HepG2 (cell line): Measurements from ENCODE around the gene ANP32B. TPM values are rescaled to one million over a fixed set of nuclear protein-coding genes. Genes with fewer than 3 reads are reported as not detected.

ENCODE experiments used
- ATAC-seq: fragments of 200-7000 bp; cut with Tn5 transposase; 3 replicates; pipeline ENCODE4 v1.9.1; 2020; ENCODE audit warnings: mild to moderate bottlenecking, moderate library complexity
- BruUV-seq: library from RNA; stranded (reverse); fragments of 400-500 nt; replicated peaks from 2 replicates; lab custom pipeline; 2021; lab: Mats Ljungman, UMichigan
- CTCF ChIA-PET: fragments of 300-600 bp; formaldehyde crosslinking; extraction: SDS; loops from one replicate; lab custom pipeline; 2021; ENCODE audit warnings: low total read pairs, inconsistent platforms, low intra/inter-chr PET ratio; lab: Yijun Ruan, JAX
- POLR2A ChIA-PET: fragments of 350-600 bp; sonication (Branson Sonifier 250); formaldehyde crosslinking; loops from one replicate; lab custom pipeline; 2020; ENCODE audit warnings: antibody characterized with exemption, inconsistent platforms; lab: Yijun Ruan, JAX
- DNase-seq: peaks from one replicate; pipeline ENCODE4 v3.0.0-alpha.2; 2015; ENCODE audit warnings: low spot score
- FAIRE-seq: peaks from 3 replicates; lab custom pipeline; 2011; peaks lifted over from hg19 to GRCh38; lab: Jason Lieb, UNC
- H2AFZ ChIP-seq: one replicate; pipeline ENCODE4 v1.6.1; 2011; ENCODE audit warnings: low read length, inconsistent platforms
- H3K27ac ChIP-seq: fragments of 300-600 bp; 3 replicates; pipeline ENCODE4 v1.8.0; 2011; ENCODE audit warnings: mixed run types, mild to moderate bottlenecking, mixed read lengths, low read length, inconsistent platforms; ENCODE audit not compliant: insufficient read depth; ENCODE audit errors: extremely low read length
- H3K27me3 ChIP-seq, 2 experiments: fragments of 200-600 bp in 1 of 2; 2 replicates in 1 of 2; 3 replicates in 1 of 2; pipeline versions ENCODE4 v1.6.0 to v1.8.0; 2011; ENCODE audit warnings: low read length in 2 of 2, mild to moderate bottlenecking in 2 of 2, moderate library complexity in 2 of 2, inconsistent platforms in 1 of 2; ENCODE audit not compliant: insufficient read depth in 2 of 2, control insufficient read depth in 1 of 2
- H3K36me3 ChIP-seq, 2 experiments: fragments of 200-600 bp in 1 of 2; replicated peaks in 1 of 2; 2 replicates in 1 of 2; 3 replicates in 1 of 2; pipeline versions ENCODE4 v1.5.1 to v1.8.0; 2011; ENCODE audit warnings: low read length in 2 of 2, inconsistent platforms in 1 of 2; ENCODE audit not compliant: insufficient read depth in 2 of 2, control insufficient read depth in 1 of 2
- H3K4me1 ChIP-seq: 2 replicates; pipeline ENCODE4 v1.5.1; 2012; ENCODE audit warnings: low read length, inconsistent platforms; ENCODE audit not compliant: insufficient read depth
- H3K4me2 ChIP-seq: 2 replicates; pipeline ENCODE4 v1.6.0; 2011; ENCODE audit warnings: low read depth, low read length, inconsistent platforms
- H3K4me3 ChIP-seq, 3 experiments: fragments of 200-600 bp in 1 of 3; sonication (generic), shearing (Covaris generic) in 1 of 3; replicated peaks in 1 of 3; 2 replicates each; pipeline ENCODE4 v1.5.1; 2011 to 2016; ENCODE audit warnings: low read length in 3 of 3, inconsistent platforms in 2 of 3, low read depth in 2 of 3, mild to moderate bottlenecking in 2 of 3, control low read depth in 1 of 3, mixed read lengths in 1 of 3; ENCODE audit not compliant: insufficient read depth in 1 of 3
- H3K79me2 ChIP-seq: one replicate; pipeline ENCODE4 v1.6.1; 2011; ENCODE audit warnings: low read length, inconsistent platforms; ENCODE audit not compliant: insufficient read depth
- H3K9ac ChIP-seq: 2 replicates; pipeline ENCODE4 v1.6.0; 2011; ENCODE audit warnings: mild to moderate bottlenecking, low read depth, low read length, inconsistent platforms; ENCODE audit not compliant: insufficient read depth
- H3K9me3 ChIP-seq: 2 replicates; pipeline ENCODE4 v1.5.1; 2012; ENCODE audit warnings: mild to moderate bottlenecking, low read length
- H4K20me1 ChIP-seq: 2 replicates; pipeline ENCODE4 v1.6.0; 2011; ENCODE audit warnings: inconsistent platforms, mild to moderate bottlenecking, low read length, moderate library complexity; ENCODE audit not compliant: insufficient read depth
- ARNT2 ChIP-seq: sonication (generic); formaldehyde crosslinking; IDR thresholded peaks from 2 replicates; pipeline ENCODE4 v1.8.0; 2022; ENCODE audit warnings: mild to moderate bottlenecking, low read depth, missing genetic modification reagents, moderate library complexity
- CCDC6 ChIP-seq: sonication (generic); formaldehyde crosslinking; IDR thresholded peaks from 2 replicates; pipeline ENCODE4 v1.8.1; 2022; ENCODE audit warnings: mild to moderate bottlenecking, missing genetic modification reagents, moderate library complexity
- MEIS1 ChIP-seq: sonication (generic); formaldehyde crosslinking; IDR thresholded peaks from 2 replicates; pipeline ENCODE4 v1.9.0; 2021; ENCODE audit warnings: mild to moderate bottlenecking, missing genetic modification reagents, moderate library complexity, borderline replicate concordance
- MXD3 ChIP-seq: IDR thresholded peaks from 2 replicates; pipeline ENCODE4 v1.6.1; 2016; ENCODE audit warnings: mild to moderate bottlenecking, missing biosample characterization, missing genetic modification reagents
- NR0B2 ChIP-seq: sonication (generic); formaldehyde crosslinking; IDR thresholded peaks from 2 replicates; pipeline ENCODE4 v1.4.0; 2020; ENCODE audit warnings: mild to moderate bottlenecking, missing genetic modification reagents
- NR1H2 ChIP-seq: sonication (generic); formaldehyde crosslinking; IDR thresholded peaks from 2 replicates; pipeline ENCODE4 v1.8.1; 2022; ENCODE audit warnings: low read depth, missing genetic modification reagents, borderline replicate concordance
- SP2 ChIP-seq: sonication (generic); formaldehyde crosslinking; IDR thresholded peaks from 2 replicates; pipeline ENCODE4 v1.5.1; 2020; ENCODE audit warnings: mild to moderate bottlenecking, missing genetic modification reagents
- TFDP1 ChIP-seq: IDR thresholded peaks from 2 replicates; pipeline ENCODE4 v1.6.1; 2016; ENCODE audit warnings: missing compliant biosample characterization, missing genetic modification reagents, borderline replicate concordance
- USF2 ChIP-seq, 2 experiments: sonication (generic) in 1 of 2; formaldehyde crosslinking in 1 of 2; IDR thresholded peaks; 2 replicates each; pipeline versions ENCODE4 v1.5.1 to v1.6.1; 2011 to 2020; ENCODE audit warnings: borderline replicate concordance in 1 of 2, low read depth in 1 of 2, low read length in 1 of 2, mild to moderate bottlenecking in 1 of 2, missing genetic modification reagents in 1 of 2, moderate library complexity in 1 of 2
- ZFAT ChIP-seq: sonication (generic); formaldehyde crosslinking; conservative IDR thresholded peaks from 2 replicates; pipeline ENCODE4 v1.8.1; 2023; ENCODE audit warnings: missing genetic modification reagents, inconsistent platforms
- ZNF430 ChIP-seq: sonication (generic); formaldehyde crosslinking; IDR thresholded peaks from 2 replicates; pipeline ENCODE4 v1.9.0; 2021; ENCODE audit warnings: mild to moderate bottlenecking, missing genetic modification reagents
- ZNF510 ChIP-seq: sonication (generic); formaldehyde crosslinking; IDR thresholded peaks from 2 replicates; pipeline ENCODE4 v1.4.0; 2020; ENCODE audit warnings: low read depth, mild to moderate bottlenecking, missing genetic modification reagents
- ZNF766 ChIP-seq: sonication (generic); formaldehyde crosslinking; IDR thresholded peaks from 2 replicates; pipeline ENCODE4 v1.5.0; 2020; ENCODE audit warnings: missing genetic modification reagents, borderline replicate concordance
- WGBS: methylation state at CpG from one replicate; pipeline ENCODE4 v1.1.6; 2017; ENCODE audit warnings: low lambda C conversion rate; 5-methylcytosine and 5-hydroxymethylcytosine counted together
- in situ Hi-C: cut with HindIII; loops from 2 replicates; pipeline ENCODE4 v1.10.0; 2017; ENCODE audit warnings: low pct_unique_long_range_greater_than_20kb; ENCODE audit not compliant: extremely low pct_ligation_motif_present
- intact Hi-C: fragments of 100-400 bp; cut with micrococcal nuclease; formaldehyde crosslinking; loops from one replicate; pipeline ENCODE4 v1.10.0; 2022; ENCODE audit not compliant: unreplicated experiment
- polyA plus RNA-seq, 8 experiments: library from polyadenylated mRNA; depleted of rRNA in 3 of 8; stranded (reverse) in 7 of 8; unstranded in 1 of 8; fragments of >200 nt; fragmentation: Illumina TruSeq in 4 of 8; extraction: Trizol in 4 of 8; gene quantifications; 2 replicates each; pipeline versions ENCODE4 v1.2.1 to v1.2.3, GENCODE V29; 2011 to 2016; ENCODE audit warnings: low read depth in 4 of 8, missing spikeins in 1 of 8, mixed read lengths in 1 of 8; ENCODE audit not compliant: insufficient read depth in 1 of 8
- total RNA-seq, 5 experiments: library from RNA; depleted of rRNA; stranded (reverse); fragments of >200 nt; fragmentation: Illumina TruSeq; extraction: Trizol; gene quantifications; 2 replicates each; pipeline ENCODE4 v1.2.3, GENCODE V29; 2016; ENCODE audit warnings: low read depth in 1 of 5

The ANP32B gene
- total and polyA plus RNA-seq, 2 of the 13 experiments (the other 11 are each of a cell fraction or from before 2014, with no cell fraction given): 22.1 to 37.5 TPM

GRCh38 chr9:97984188-97985057 is 1.3 kb downstream of the ANP32B start:
- Histone ChIP-seq H3K9me3 (no peaks in the 10 kb centered on the region), H3K4me1 (peaks cover 67% of the 10 kb centered on the region), H3K9ac (peak overlapping the region; percentile 95), H3K36me3 (peaks cover 0 to 3% of the 10 kb centered on the region in 2 experiments; a peak in 1 of 5 replicates), H3K27me3 (no peaks in the 10 kb centered on the region; a peak in 2 of 5 replicates), H3K4me2 (peak overlapping the region; percentile 85), H2AFZ (no peak overlapping the region), H3K4me3 (peak overlapping the region; percentile 84 to 93 (median 90); a peak in 5 of 6 replicates), H3K27ac (peak overlapping the region; percentile 95), H4K20me1 (peaks cover 22% of the 10 kb centered on the region), H3K79me2 (peaks cover 59% of the 10 kb centered on the region)
- no TSS peak for BruUV-seq
- in situ Hi-C loops: loop anchor here (10.0 kb wide), 1 partner anchor 60 kb away; the partner anchor contains the start of gene TRMO
- no peak for FAIRE-seq
- intact Hi-C loops: loop anchor here (10.0 kb wide), 1 partner anchor 350 kb away; the partner anchor contains the start of genes NCBP1 and TSTD2
- CTCF ChIA-PET: no interaction called here
- no CpG with 5 or more reads among the region's 116 CpGs for WGBS
- peak; percentile 26 for DNase-seq
- ATAC-seq: peak; percentile 29
- POLR2A ChIA-PET: interaction anchor here (1.1 to 2.9 kb wide), 8 partner anchors 13 to 351 kb away, joined by 3 to 28 read pairs (median 7); partner anchors contain the start of genes NANS, NCBP1, TRMO and TSTD2
- TF ChIP-seq NR1H2 (CRISPR knock-in tag) (peak; percentile 73; the same call in 1 of the 2 replicates), TFDP1 (CRISPR knock-in tag) (peak; percentile 86), ZFAT (CRISPR knock-in tag) (peak; percentile 14; the same call in 1 of the 2 replicates), ZNF766 (CRISPR knock-in tag) (0 out of 2 replicates have a peak, but pooled peaks have one; percentile 26), USF2 (IDR thresholded peaks at IDR 0.05; ENCODE audit: low read depth, low read length) (no peak), USF2 (CRISPR knock-in tag; IDR thresholded peaks at IDR 0.05; ENCODE audit: borderline replicate concordance) (no peak), CCDC6 (CRISPR knock-in tag) (peak; percentile 38; the same call in 1 of the 2 replicates), ZNF510 (no peak), SP2 (CRISPR knock-in tag) (no peak), MEIS1 (CRISPR knock-in tag) (0 out of 2 replicates have a peak, but pooled peaks have one; percentile 3), MXD3 (CRISPR knock-in tag) (0 out of 2 replicates have a peak, but pooled peaks have one; percentile 23), NR0B2 (CRISPR knock-in tag) (peak; percentile 80), ARNT2 (peak; percentile 7; the same call in 1 of the 2 replicates), ZNF430 (peak; percentile 23; the same call in 1 of the 2 replicates)
